Stimulated activated naive CD4-positive, alpha-beta T cell treated with Interleukin-2 at 50 U/mL for 16 hours (primary cell): ENCODE data around the gene SOX6.
"Not testable (repeated sequence)": the region's sequence is repeated elsewhere in the genome, so short reads cannot be mapped to it uniquely, and the experiment has no call there.

ENCODE experiments used
- DNase-seq: peaks from one replicate; lab custom pipeline; 2025; lab: John Stamatoyannopoulos, UW

The SOX6 gene

GRCh38 chr11:16095756-16096155 is 260.6 kb downstream of the SOX6 start:
- DNase-seq: no peak

GRCh38 chr11:16093889-16094653 is 262.3 kb downstream of the SOX6 start:
- no peak for DNase-seq

GRCh38 chr11:16091862-16092261 is 264.5 kb downstream of the SOX6 start:
- DNase-seq: no peak

GRCh38 chr11:16089481-16089880 is 266.9 kb downstream of the SOX6 start:
- no peak for DNase-seq

- no peak for DNase-seq
These were observed 267.6 kb downstream of the SOX6 start for GRCh38 chr11:16088774-16089173.

- no peak for DNase-seq
These were observed 268.5 kb downstream of the SOX6 start for GRCh38 chr11:16087886-16088285.

- DNase-seq: no peak
These were observed 270.0 kb downstream of the SOX6 start for GRCh38 chr11:16086229-16086819.

- no peak for DNase-seq
These were observed 274.0 kb downstream of the SOX6 start for GRCh38 chr11:16082095-16083055.

GRCh38 chr11:16081382-16082094 is 274.8 kb downstream of the SOX6 start:
- no peak for DNase-seq

GRCh38 chr11:16080688-16081381 is 275.5 kb downstream of the SOX6 start:
- DNase-seq: no peak

GRCh38 chr11:16078936-16079335 is 277.4 kb downstream of the SOX6 start:
- no peak for DNase-seq

GRCh38 chr11:16070573-16070972 is 285.8 kb downstream of the SOX6 start:
- no peak for DNase-seq

GRCh38 chr11:16067268-16067667 is 289.1 kb downstream of the SOX6 start:
- not testable (repeated sequence) for DNase-seq

- DNase-seq: no peak
These were observed 297.0 kb downstream of the SOX6 start for GRCh38 chr11:16059332-16059731.

- DNase-seq: no peak
These were observed 297.7 kb downstream of the SOX6 start for GRCh38 chr11:16058671-16059070.

GRCh38 chr11:16052750-16053149 is 303.6 kb downstream of the SOX6 start:
- no peak for DNase-seq

GRCh38 chr11:16049611-16050010 is 306.7 kb downstream of the SOX6 start:
- no peak for DNase-seq

- DNase-seq: no peak
These were observed 309.3 kb downstream of the SOX6 start for GRCh38 chr11:16047073-16047472.

- no peak for DNase-seq
These were observed 312.7 kb downstream of the SOX6 start for GRCh38 chr11:16043617-16044016.

- no peak for DNase-seq
These were observed 315.1 kb downstream of the SOX6 start for GRCh38 chr11:16041207-16041606.

- no peak for DNase-seq
These were observed 316.2 kb downstream of the SOX6 start for GRCh38 chr11:16040151-16040550.
